Measurements from ENCODE around the gene WFIKKN2. TPM values are rescaled to one million over a fixed set of nuclear protein-coding genes. Genes with fewer than 3 reads are reported as not detected.
"Not testable (repeated sequence)": the region's sequence is repeated elsewhere in the genome, so short reads cannot be mapped to it uniquely, and the experiment has no call there.

The WFIKKN2 gene
- total RNA-seq, 1 donor from 2014 or later, result 0.07 TPM

DNA sequence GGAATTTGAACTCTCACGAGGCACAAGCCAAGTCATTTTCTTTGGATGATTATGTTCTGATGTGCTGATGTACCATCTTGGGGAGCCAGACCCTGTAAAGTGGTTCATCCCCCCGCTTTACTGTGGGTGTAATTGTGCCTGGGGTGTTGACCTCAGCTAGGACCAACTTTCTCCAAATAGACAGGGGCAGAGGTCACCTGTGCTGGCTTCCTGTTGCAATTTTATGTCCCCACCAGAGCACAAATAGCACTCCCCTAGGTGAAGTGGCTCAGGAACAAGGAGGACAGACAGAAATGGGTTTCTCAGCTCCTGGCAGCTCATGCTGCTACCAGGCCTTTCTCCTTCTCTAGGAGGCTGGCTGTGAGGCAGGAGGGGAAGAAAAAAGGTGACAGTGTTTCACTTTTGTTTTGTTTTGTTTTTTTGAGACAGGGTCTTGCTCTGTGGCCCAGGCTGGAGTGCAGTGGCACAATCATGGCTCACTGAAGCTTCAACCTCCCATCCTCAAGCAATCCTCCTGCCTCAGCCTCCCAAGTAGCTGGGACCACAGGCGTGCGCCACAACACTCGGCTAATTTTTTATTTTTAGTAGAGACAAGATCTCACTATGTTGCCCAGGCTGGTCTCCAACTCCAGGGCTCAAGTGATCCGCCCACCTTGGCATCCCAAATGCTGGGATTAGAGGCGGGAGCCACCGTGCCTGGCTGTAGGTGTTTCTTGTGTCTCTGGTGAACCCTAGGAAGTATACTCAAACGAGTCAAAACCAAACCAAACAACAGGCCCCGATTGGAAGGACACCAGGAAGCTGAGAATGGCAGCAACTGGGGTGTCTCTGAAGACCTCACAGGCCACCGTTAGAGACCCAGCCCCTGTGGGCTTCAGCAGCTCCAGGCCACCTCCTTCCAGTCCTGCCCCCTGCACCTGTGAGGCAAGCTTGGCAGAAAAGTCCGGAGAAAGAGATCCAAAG is 32.5 kb upstream of the WFIKKN2 start:
- no peak for TF ChIP-seq EZH2 (IDR thresholded peaks at IDR 0.05; ENCODE audit: insufficient read depth, low read length)
- TF ChIP-seq CTCF (IDR thresholded peaks at IDR 0.05; ENCODE audit: insufficient read depth, low read depth, low read length), result no peak
- no peaks in the 10 kb centered on the region for H3K27me3 ChIP-seq (ENCODE audit: insufficient read depth, low read length)
- H3K27ac Mint-ChIP-seq (ENCODE audit: unreplicated experiment), result peak overlapping the region; percentile 41

GRCh38 chr17:50803676-50804075 is 31.7 kb upstream of the WFIKKN2 start:
- no peak for FAIRE-seq
- no peak overlapping the region for H3K4me3 ChIP-seq (ENCODE audit: insufficient read depth, low read depth, low read length)
- no peaks in the 10 kb centered on the region for H3K9me3 ChIP-seq (ENCODE audit: insufficient read depth, low read depth, low read length)
- no peak overlapping the region for H3K4me3 Mint-ChIP-seq (ENCODE audit: unreplicated experiment)
- H3K27me3 Mint-ChIP-seq (ENCODE audit: low read depth, unreplicated experiment), result peaks cover 15% of the 10 kb centered on the region
- no peak for DNase-seq (ENCODE audit: low read depth)
- TF ChIP-seq EZH2 (IDR thresholded peaks at IDR 0.05; ENCODE audit: insufficient read depth, low read length) (no peak), CTCF (IDR thresholded peaks at IDR 0.05; ENCODE audit: insufficient read depth, low read depth, low read length) (no peak)
- H3K4me1 ChIP-seq (ENCODE audit: insufficient read depth, low read length), result peaks cover 3% of the 10 kb centered on the region
- no peaks in the 10 kb centered on the region for H3K36me3 Mint-ChIP-seq (ENCODE audit: low read depth, unreplicated experiment)
- no peaks in the 10 kb centered on the region for H3K36me3 ChIP-seq (ENCODE audit: insufficient read depth, low read length)
- peaks cover 3% of the 10 kb centered on the region for H3K9me3 Mint-ChIP-seq (ENCODE audit: unreplicated experiment)
- no peaks in the 10 kb centered on the region for H3K79me2 ChIP-seq (ENCODE audit: insufficient read depth, low read length)
- H4K20me1 ChIP-seq (ENCODE audit: insufficient read depth, low read length), result no peaks in the 10 kb centered on the region
- no peak overlapping the region for H2AFZ ChIP-seq (ENCODE audit: low read depth, low read length)
- no peak overlapping the region for H3K27ac Mint-ChIP-seq (ENCODE audit: unreplicated experiment)
- no peak overlapping the region for H3K4me2 ChIP-seq (ENCODE audit: low read length)
- no peak overlapping the region for H3K27ac ChIP-seq (ENCODE audit: low read depth, low read length)
- H3K4me1 Mint-ChIP-seq (ENCODE audit: low read depth, unreplicated experiment), result peaks cover 4% of the 10 kb centered on the region
- no peaks in the 10 kb centered on the region for H3K27me3 ChIP-seq (ENCODE audit: insufficient read depth, low read length)
- no peak overlapping the region for H3K9ac ChIP-seq (ENCODE audit: low read length)

More for the DNA sequence above, 32.5 kb upstream of the WFIKKN2 start:
- Mint-ChIP-seq H3K36me3 (ENCODE audit: low read depth, unreplicated experiment) (no peaks in the 10 kb centered on the region), H3K4me1 (ENCODE audit: low read depth, unreplicated experiment) (peaks cover 4% of the 10 kb centered on the region), H3K4me3 (ENCODE audit: unreplicated experiment) (no peak overlapping the region), H3K27me3 (ENCODE audit: low read depth, unreplicated experiment) (peaks cover 15% of the 10 kb centered on the region), H3K9me3 (ENCODE audit: unreplicated experiment) (peaks cover 3% of the 10 kb centered on the region)
- Histone ChIP-seq H3K4me3 (ENCODE audit: insufficient read depth, low read depth, low read length) (no peak overlapping the region), H2AFZ (ENCODE audit: low read depth, low read length) (no peak overlapping the region), H3K9me3 (ENCODE audit: insufficient read depth, low read depth, low read length) (no peaks in the 10 kb centered on the region), H3K36me3 (ENCODE audit: insufficient read depth, low read length) (no peaks in the 10 kb centered on the region), H3K79me2 (ENCODE audit: insufficient read depth, low read length) (no peaks in the 10 kb centered on the region), H3K27ac (ENCODE audit: low read depth, low read length) (no peak overlapping the region), H3K4me1 (ENCODE audit: insufficient read depth, low read length) (peaks cover 3% of the 10 kb centered on the region), H4K20me1 (ENCODE audit: insufficient read depth, low read length) (no peaks in the 10 kb centered on the region), H3K4me2 (ENCODE audit: low read length) (no peak overlapping the region), H3K9ac (ENCODE audit: low read length) (no peak overlapping the region)
- FAIRE-seq (no peak), DNase-seq (ENCODE audit: low read depth) (no peak)

DNA sequence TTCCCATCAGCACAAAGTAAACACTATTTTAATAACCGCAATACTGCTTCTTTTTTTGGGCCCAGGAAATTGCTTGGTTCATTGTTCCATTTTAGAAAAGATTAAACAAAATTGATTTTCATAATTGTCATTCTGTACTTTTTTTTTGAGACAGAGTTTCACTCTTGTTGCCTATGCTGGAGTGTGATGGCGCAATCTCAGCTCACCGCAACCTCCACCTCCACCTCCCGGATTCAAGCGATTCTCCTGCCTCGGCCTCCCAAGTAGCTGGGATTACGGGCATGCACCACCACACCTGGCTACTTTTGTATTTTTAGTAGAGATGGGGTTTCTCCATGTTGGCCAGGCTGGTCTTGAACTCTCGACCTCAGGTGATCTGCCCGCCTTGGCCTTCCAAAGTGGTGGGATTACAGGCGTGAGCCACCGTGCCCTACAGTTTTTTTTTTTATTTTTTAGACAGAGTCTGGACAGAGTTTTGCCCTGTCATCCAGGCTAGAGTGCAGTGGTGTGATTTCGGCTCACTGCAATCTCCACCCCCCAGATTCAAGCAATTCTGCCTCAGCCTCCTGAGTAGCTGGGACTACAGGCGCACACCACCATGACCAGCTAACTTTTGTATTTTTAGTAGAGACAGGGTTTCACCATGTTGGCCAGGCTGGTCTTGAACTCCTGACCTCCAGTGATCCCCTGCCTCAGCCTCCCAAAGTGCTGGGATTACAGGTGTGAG is 30.5 kb upstream of the WFIKKN2 start:
- not testable (repeated sequence) for H3K9me3 Mint-ChIP-seq (ENCODE audit: unreplicated experiment); H3K27ac Mint-ChIP-seq (ENCODE audit: unreplicated experiment); H3K9ac ChIP-seq (ENCODE audit: low read length); H3K4me1 Mint-ChIP-seq (ENCODE audit: low read depth, unreplicated experiment); DNase-seq (ENCODE audit: low read depth); H3K4me3 Mint-ChIP-seq (ENCODE audit: unreplicated experiment); FAIRE-seq; H3K27ac ChIP-seq (ENCODE audit: low read depth, low read length); H3K36me3 ChIP-seq (ENCODE audit: insufficient read depth, low read length); H3K4me2 ChIP-seq (ENCODE audit: low read length); H3K4me3 ChIP-seq (ENCODE audit: insufficient read depth, low read depth, low read length); H3K9me3 ChIP-seq (ENCODE audit: insufficient read depth, low read depth, low read length); H4K20me1 ChIP-seq (ENCODE audit: insufficient read depth, low read length); H2AFZ ChIP-seq (ENCODE audit: low read depth, low read length); H3K27me3 ChIP-seq (ENCODE audit: insufficient read depth, low read length); H3K4me1 ChIP-seq (ENCODE audit: insufficient read depth, low read length); H3K79me2 ChIP-seq (ENCODE audit: insufficient read depth, low read length); H3K36me3 Mint-ChIP-seq (ENCODE audit: low read depth, unreplicated experiment)
- H3K27me3 Mint-ChIP-seq (ENCODE audit: low read depth, unreplicated experiment), result peaks cover 16% of the 10 kb centered on the region
